SJSA1 (cell line): ENCODE data around the gene SMLR1. TPM values are rescaled to one million over a fixed set of nuclear protein-coding genes. Genes with fewer than 3 reads are reported as not detected.

Source experiments
- DNase-seq, 2 experiments: peaks; one replicate each; pipeline ENCODE4 v3.0.0-alpha.2; 2015 to 2020; ENCODE audit warnings: low spot score in 2 of 2, low read depth in 1 of 2
- H3K27ac ChIP-seq: fragments of 250-450 bp; sonication (Bioruptor Pico); 2 replicates; pipeline ENCODE4 v1.5.1; 2020; ENCODE audit warnings: mild to moderate bottlenecking, moderate library complexity
- H3K27me3 ChIP-seq: fragments of 250-450 bp; sonication (Bioruptor Pico); replicated peaks from 2 replicates; pipeline ENCODE4 v1.5.1; 2020; ENCODE audit warnings: mild to moderate bottlenecking, moderate library complexity
- H3K36me3 ChIP-seq: fragments of 250-450 bp; sonication (Bioruptor Pico); 2 replicates; pipeline ENCODE4 v1.5.1; 2020; ENCODE audit warnings: mild to moderate bottlenecking
- H3K4me1 ChIP-seq: fragments of 250-450 bp; sonication (Bioruptor Pico); replicated peaks from 2 replicates; pipeline ENCODE4 v1.6.1; 2021; ENCODE audit warnings: mild to moderate bottlenecking
- H3K4me3 ChIP-seq: fragments of 250-450 bp; sonication (Bioruptor Pico); 2 replicates; pipeline ENCODE4 v1.5.1; 2020; ENCODE audit warnings: mild to moderate bottlenecking
- H3K9me3 ChIP-seq: fragments of 250-450 bp; sonication (Bioruptor Pico); replicated peaks from 2 replicates; pipeline ENCODE4 v1.5.1; 2020; ENCODE audit warnings: mild to moderate bottlenecking
- total RNA-seq: library from RNA; depleted of rRNA; stranded (reverse); fragments of >200 nt; shearing (Covaris generic); gene quantifications from 2 replicates; pipeline ENCODE4 v1.2.3, GENCODE V29; 2014

Gene SMLR1
- total RNA-seq, 1 experiment from 2014 or later = not detected

- Histone ChIP-seq H3K4me1 (no peaks in the 10 kb centered on the region), H3K27me3 (no peaks in the 10 kb centered on the region), H3K9me3 (no peaks in the 10 kb centered on the region; the same call in 1 of the 2 replicates), H3K27ac (no peak overlapping the region), H3K36me3 (peaks cover 11% of the 10 kb centered on the region), H3K4me3 (no peak overlapping the region)
- DNase-seq = no peak
Measured at GRCh38 chr6:130834482-130835251, 7.5 kb downstream of the SMLR1 start.

GRCh38 chr6:130836055-130836640 is 8.9 kb downstream of the SMLR1 start:
- H3K27ac ChIP-seq = no peak overlapping the region
- no peak overlapping the region for H3K4me3 ChIP-seq
- peaks cover 22% of the 10 kb centered on the region for H3K36me3 ChIP-seq
- DNase-seq = no peak
- H3K4me1 ChIP-seq = no peaks in the 10 kb centered on the region
- no peaks in the 10 kb centered on the region for H3K27me3 ChIP-seq
- no peaks in the 10 kb centered on the region; the same call in 1 of the 2 replicates for H3K9me3 ChIP-seq

- Histone ChIP-seq H3K9me3 (no peaks in the 10 kb centered on the region; the same call in 1 of the 2 replicates), H3K4me3 (no peak overlapping the region), H3K27ac (no peak overlapping the region), H3K4me1 (no peaks in the 10 kb centered on the region), H3K36me3 (peaks cover 29% of the 10 kb centered on the region), H3K27me3 (no peaks in the 10 kb centered on the region)
- DNase-seq = no peak
Measured at GRCh38 chr6:130837067-130837466, 9.9 kb downstream of the SMLR1 start.

GRCh38 chr6:130838250-130838860 is 11.1 kb downstream of the SMLR1 start:
- no peaks in the 10 kb centered on the region; the same call in 1 of the 2 replicates for H3K9me3 ChIP-seq
- H3K27ac ChIP-seq = no peak overlapping the region
- no peaks in the 10 kb centered on the region for H3K27me3 ChIP-seq
- no peak for DNase-seq
- H3K4me1 ChIP-seq = no peaks in the 10 kb centered on the region; the same call in 1 of the 2 replicates
- peaks cover 38% of the 10 kb centered on the region for H3K36me3 ChIP-seq
- H3K4me3 ChIP-seq = no peak overlapping the region

- Histone ChIP-seq H3K27me3 (no peaks in the 10 kb centered on the region), H3K4me1 (no peaks in the 10 kb centered on the region; the same call in 1 of the 2 replicates), H3K4me3 (no peak overlapping the region), H3K9me3 (no peaks in the 10 kb centered on the region; the same call in 1 of the 2 replicates), H3K27ac (no peak overlapping the region), H3K36me3 (peaks cover 44% of the 10 kb centered on the region)
- no peak for DNase-seq
Measured at GRCh38 chr6:130838951-130839350, 11.7 kb downstream of the SMLR1 start.

GRCh38 chr6:130839379-130839778 is 12.2 kb downstream of the SMLR1 start:
- no peaks in the 10 kb centered on the region for H3K27me3 ChIP-seq
- H3K4me1 ChIP-seq = no peaks in the 10 kb centered on the region; the same call in 1 of the 2 replicates
- no peak for DNase-seq
- H3K9me3 ChIP-seq = no peaks in the 10 kb centered on the region; the same call in 1 of the 2 replicates
- H3K4me3 ChIP-seq = no peak overlapping the region
- H3K27ac ChIP-seq = no peak overlapping the region
- peaks cover 44% of the 10 kb centered on the region for H3K36me3 ChIP-seq

GRCh38 chr6:130840050-130840449 is 12.8 kb downstream of the SMLR1 start:
- no peak for DNase-seq
- Histone ChIP-seq H3K9me3 (no peaks in the 10 kb centered on the region), H3K36me3 (peaks cover 44% of the 10 kb centered on the region), H3K4me1 (peaks cover 1% of the 10 kb centered on the region; the same call in 1 of the 2 replicates), H3K27ac (no peak overlapping the region), H3K27me3 (no peaks in the 10 kb centered on the region), H3K4me3 (no peak overlapping the region)

- no peaks in the 10 kb centered on the region for H3K27me3 ChIP-seq
- H3K36me3 ChIP-seq = peaks cover 47% of the 10 kb centered on the region
- H3K9me3 ChIP-seq = no peaks in the 10 kb centered on the region
- peaks cover 5% of the 10 kb centered on the region; the same call in 1 of the 2 replicates for H3K4me1 ChIP-seq
- no peak for DNase-seq
- no peak overlapping the region for H3K4me3 ChIP-seq
- no peak overlapping the region for H3K27ac ChIP-seq
Measured at GRCh38 chr6:130841128-130841728, 14.0 kb downstream of the SMLR1 start.

- Histone ChIP-seq H3K27me3 (no peaks in the 10 kb centered on the region), H3K27ac (no peak overlapping the region), H3K4me3 (no peak overlapping the region), H3K4me1 (peaks cover 5% of the 10 kb centered on the region; the same call in 1 of the 2 replicates), H3K9me3 (no peaks in the 10 kb centered on the region), H3K36me3 (peaks cover 49% of the 10 kb centered on the region)
- DNase-seq = peak in 1 of 2 experiments; percentile 20
Measured at GRCh38 chr6:130843575-130844320, 16.5 kb downstream of the SMLR1 start.

GRCh38 chr6:130846501-130846900 is 19.3 kb downstream of the SMLR1 start:
- DNase-seq = no peak
- no peaks in the 10 kb centered on the region for H3K9me3 ChIP-seq
- peaks cover 5% of the 10 kb centered on the region; the same call in 1 of the 2 replicates for H3K4me1 ChIP-seq
- H3K27ac ChIP-seq = no peak overlapping the region
- H3K27me3 ChIP-seq = no peaks in the 10 kb centered on the region
- H3K4me3 ChIP-seq = no peak overlapping the region
- H3K36me3 ChIP-seq = peaks cover 33% of the 10 kb centered on the region

GRCh38 chr6:130847001-130847910 is 20.1 kb downstream of the SMLR1 start:
- Histone ChIP-seq H3K9me3 (no peaks in the 10 kb centered on the region), H3K27me3 (no peaks in the 10 kb centered on the region), H3K36me3 (peaks cover 28% of the 10 kb centered on the region), H3K27ac (no peak overlapping the region), H3K4me1 (peaks cover 5% of the 10 kb centered on the region; the same call in 1 of the 2 replicates), H3K4me3 (no peak overlapping the region)
- no peak for DNase-seq

- Histone ChIP-seq H3K4me3 (no peak overlapping the region), H3K36me3 (peaks cover 30% of the 10 kb centered on the region), H3K27me3 (no peaks in the 10 kb centered on the region), H3K4me1 (peaks cover 19% of the 10 kb centered on the region), H3K9me3 (no peaks in the 10 kb centered on the region), H3K27ac (no peak overlapping the region)
- no peak for DNase-seq
Measured at GRCh38 chr6:130848945-130849344, 21.7 kb downstream of the SMLR1 start.
